22Rv1 (cell line): ENCODE measurements around the gene CABP7.

Experiments used
- H3K27ac ChIP-seq: fragments of 450-650 bp; 2 replicates; pipeline ENCODE4 v1.5.1; 2017
- CTCF ChIP-seq: fragments of 450-650 bp; IDR thresholded peaks from 2 replicates; pipeline ENCODE4 v1.5.1; 2017; ENCODE audit warnings: mild to moderate bottlenecking
- ZFX ChIP-seq: fragments of 450-650 bp; IDR thresholded peaks from 2 replicates; pipeline ENCODE4 v1.6.1; 2017; ENCODE audit warnings: antibody characterized with exemption, borderline replicate concordance

CABP7 gene

GRCh38 chr22:29710193-29710592, 9.6 kb upstream of the CABP7 start:
- no peak for TF ChIP-seq ZFX
- no peak for TF ChIP-seq CTCF

GRCh38 chr22:29710922-29711593, 8.7 kb upstream of the CABP7 start:
- no peak for TF ChIP-seq ZFX
- no peak for TF ChIP-seq CTCF
- no peak overlapping the region for H3K27ac ChIP-seq

More at GRCh38 chr22:29710193-29710592, 9.6 kb upstream of the CABP7 start:
- H3K27ac ChIP-seq, result no peak overlapping the region

- no peak overlapping the region for H3K27ac ChIP-seq
- TF ChIP-seq CTCF (no peak), ZFX (no peak)
Observed at GRCh38 chr22:29712119-29712518, 7.7 kb upstream of the CABP7 start.

- H3K27ac ChIP-seq, result no peak overlapping the region
- TF ChIP-seq ZFX, result no peak
- no peak for TF ChIP-seq CTCF
Observed at GRCh38 chr22:29713156-29713727, 6.6 kb upstream of the CABP7 start.

GRCh38 chr22:29715240-29715639, 4.6 kb upstream of the CABP7 start:
- H3K27ac ChIP-seq, result no peak overlapping the region
- no peak for TF ChIP-seq CTCF
- no peak for TF ChIP-seq ZFX

- TF ChIP-seq CTCF, result no peak
- no peak for TF ChIP-seq ZFX
- no peak overlapping the region for H3K27ac ChIP-seq
Observed at GRCh38 chr22:29715705-29716104, 4.1 kb upstream of the CABP7 start.

- no peak for TF ChIP-seq CTCF
- no peak for TF ChIP-seq ZFX
- no peak overlapping the region for H3K27ac ChIP-seq
Observed at GRCh38 chr22:29716814-29717545, 2.8 kb upstream of the CABP7 start.
